Measurements from ENCODE around the gene TRA2B.

- TF ChIP-seq POLR2A (IDR thresholded peaks at IDR 0.05), result no peak
- TF ChIP-seq, protein P1, sequence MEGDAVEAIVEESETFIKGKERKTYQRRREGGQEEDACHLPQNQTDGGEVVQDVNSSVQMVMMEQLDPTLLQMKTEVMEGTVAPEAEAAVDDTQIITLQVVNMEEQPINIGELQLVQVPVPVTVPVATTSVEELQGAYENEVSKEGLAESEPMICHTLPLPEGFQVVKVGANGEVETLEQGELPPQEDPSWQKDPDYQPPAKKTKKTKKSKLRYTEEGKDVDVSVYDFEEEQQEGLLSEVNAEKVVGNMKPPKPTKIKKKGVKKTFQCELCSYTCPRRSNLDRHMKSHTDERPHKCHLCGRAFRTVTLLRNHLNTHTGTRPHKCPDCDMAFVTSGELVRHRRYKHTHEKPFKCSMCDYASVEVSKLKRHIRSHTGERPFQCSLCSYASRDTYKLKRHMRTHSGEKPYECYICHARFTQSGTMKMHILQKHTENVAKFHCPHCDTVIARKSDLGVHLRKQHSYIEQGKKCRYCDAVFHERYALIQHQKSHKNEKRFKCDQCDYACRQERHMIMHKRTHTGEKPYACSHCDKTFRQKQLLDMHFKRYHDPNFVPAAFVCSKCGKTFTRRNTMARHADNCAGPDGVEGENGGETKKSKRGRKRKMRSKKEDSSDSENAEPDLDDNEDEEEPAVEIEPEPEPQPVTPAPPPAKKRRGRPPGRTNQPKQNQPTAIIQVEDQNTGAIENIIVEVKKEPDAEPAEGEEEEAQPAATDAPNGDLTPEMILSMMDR (IDR thresholded peaks at IDR 0.05), result no peak
- no peak for TF ChIP-seq POLR2AphosphoS5 (IDR thresholded peaks at IDR 0.05)
- TF ChIP-seq EP300 (IDR thresholded peaks at IDR 0.05), result no peak
These were observed 22.2 kb downstream of the TRA2B start for GRCh38 chr3:185915642-185916041.
